HL-60 (cell line): ENCODE results near the gene NHSL1.
A peak's percentile ranks its signal among the peaks of the same experiment; 100 is the strongest.

Source experiments
- GABPA ChIP-seq: IDR thresholded peaks from 2 replicates; pipeline ENCODE4 v1.6.1; 2012; ENCODE audit warnings: low read depth
- POLR2AphosphoS5 ChIP-seq: IDR thresholded peaks from 2 replicates; pipeline ENCODE4 v1.6.1; 2012; ENCODE audit warnings: low read depth
- SPI1 ChIP-seq: IDR thresholded peaks from 2 replicates; pipeline ENCODE4 v1.6.1; 2012; ENCODE audit warnings: low read depth, mild to moderate bottlenecking, borderline replicate concordance
- TF ChIP-seq, protein P1 (sequence below): IDR thresholded peaks from one replicate; pipeline ENCODE4 v1.5.1; 2011; ENCODE audit warnings: low read length, control low read depth, inconsistent platforms; ENCODE audit not compliant: insufficient read depth
- TF ChIP-seq, protein P2 (sequence below): IDR thresholded peaks from 2 replicates; pipeline ENCODE4 v1.6.1; 2012; ENCODE audit warnings: low read depth; ENCODE audit not compliant: insufficient replicate concordance

DNA sequence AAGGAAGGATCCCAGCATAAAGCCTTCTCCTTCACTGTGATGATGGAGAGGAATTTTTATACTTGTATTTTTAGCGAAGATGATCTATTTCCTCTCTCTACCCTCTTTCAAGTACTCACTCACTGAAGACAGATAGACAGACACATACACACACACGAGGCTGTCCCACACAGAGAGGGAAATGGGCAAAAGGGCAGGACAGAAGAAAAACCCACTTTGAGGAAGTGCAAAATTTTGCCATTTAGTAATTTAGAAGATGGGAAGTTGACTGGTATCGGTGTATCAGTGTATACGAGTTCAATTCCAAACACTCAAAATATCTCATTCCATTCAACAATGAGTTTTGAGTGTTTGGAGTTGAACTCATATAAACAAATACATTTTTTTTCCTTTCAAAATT is 64.4 kb downstream of the NHSL1 start:
- TF ChIP-seq, protein P1, sequence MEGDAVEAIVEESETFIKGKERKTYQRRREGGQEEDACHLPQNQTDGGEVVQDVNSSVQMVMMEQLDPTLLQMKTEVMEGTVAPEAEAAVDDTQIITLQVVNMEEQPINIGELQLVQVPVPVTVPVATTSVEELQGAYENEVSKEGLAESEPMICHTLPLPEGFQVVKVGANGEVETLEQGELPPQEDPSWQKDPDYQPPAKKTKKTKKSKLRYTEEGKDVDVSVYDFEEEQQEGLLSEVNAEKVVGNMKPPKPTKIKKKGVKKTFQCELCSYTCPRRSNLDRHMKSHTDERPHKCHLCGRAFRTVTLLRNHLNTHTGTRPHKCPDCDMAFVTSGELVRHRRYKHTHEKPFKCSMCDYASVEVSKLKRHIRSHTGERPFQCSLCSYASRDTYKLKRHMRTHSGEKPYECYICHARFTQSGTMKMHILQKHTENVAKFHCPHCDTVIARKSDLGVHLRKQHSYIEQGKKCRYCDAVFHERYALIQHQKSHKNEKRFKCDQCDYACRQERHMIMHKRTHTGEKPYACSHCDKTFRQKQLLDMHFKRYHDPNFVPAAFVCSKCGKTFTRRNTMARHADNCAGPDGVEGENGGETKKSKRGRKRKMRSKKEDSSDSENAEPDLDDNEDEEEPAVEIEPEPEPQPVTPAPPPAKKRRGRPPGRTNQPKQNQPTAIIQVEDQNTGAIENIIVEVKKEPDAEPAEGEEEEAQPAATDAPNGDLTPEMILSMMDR, result no peak
- TF ChIP-seq POLR2AphosphoS5 (no peak), SPI1 (peak; percentile 95), GABPA (no peak)
- TF ChIP-seq, protein P2, sequence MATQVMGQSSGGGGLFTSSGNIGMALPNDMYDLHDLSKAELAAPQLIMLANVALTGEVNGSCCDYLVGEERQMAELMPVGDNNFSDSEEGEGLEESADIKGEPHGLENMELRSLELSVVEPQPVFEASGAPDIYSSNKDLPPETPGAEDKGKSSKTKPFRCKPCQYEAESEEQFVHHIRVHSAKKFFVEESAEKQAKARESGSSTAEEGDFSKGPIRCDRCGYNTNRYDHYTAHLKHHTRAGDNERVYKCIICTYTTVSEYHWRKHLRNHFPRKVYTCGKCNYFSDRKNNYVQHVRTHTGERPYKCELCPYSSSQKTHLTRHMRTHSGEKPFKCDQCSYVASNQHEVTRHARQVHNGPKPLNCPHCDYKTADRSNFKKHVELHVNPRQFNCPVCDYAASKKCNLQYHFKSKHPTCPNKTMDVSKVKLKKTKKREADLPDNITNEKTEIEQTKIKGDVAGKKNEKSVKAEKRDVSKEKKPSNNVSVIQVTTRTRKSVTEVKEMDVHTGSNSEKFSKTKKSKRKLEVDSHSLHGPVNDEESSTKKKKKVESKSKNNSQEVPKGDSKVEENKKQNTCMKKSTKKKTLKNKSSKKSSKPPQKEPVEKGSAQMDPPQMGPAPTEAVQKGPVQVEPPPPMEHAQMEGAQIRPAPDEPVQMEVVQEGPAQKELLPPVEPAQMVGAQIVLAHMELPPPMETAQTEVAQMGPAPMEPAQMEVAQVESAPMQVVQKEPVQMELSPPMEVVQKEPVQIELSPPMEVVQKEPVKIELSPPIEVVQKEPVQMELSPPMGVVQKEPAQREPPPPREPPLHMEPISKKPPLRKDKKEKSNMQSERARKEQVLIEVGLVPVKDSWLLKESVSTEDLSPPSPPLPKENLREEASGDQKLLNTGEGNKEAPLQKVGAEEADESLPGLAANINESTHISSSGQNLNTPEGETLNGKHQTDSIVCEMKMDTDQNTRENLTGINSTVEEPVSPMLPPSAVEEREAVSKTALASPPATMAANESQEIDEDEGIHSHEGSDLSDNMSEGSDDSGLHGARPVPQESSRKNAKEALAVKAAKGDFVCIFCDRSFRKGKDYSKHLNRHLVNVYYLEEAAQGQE, result no peak
